Measurements from ENCODE around the gene NAV2. TPM values are rescaled to one million over a fixed set of nuclear protein-coding genes. Genes with fewer than 3 reads are reported as not detected.

The NAV2 gene
- total RNA-seq, 1 experiment from 2014 or later, result 2.1 TPM

- Histone ChIP-seq H2AFZ (ENCODE audit: low read depth, low read length, poor library complexity, severe bottlenecking) (no peak overlapping the region), H3K27me3 (ENCODE audit: insufficient read depth, low read length) (no peaks in the 10 kb centered on the region), H3K27ac (ENCODE audit: low read depth, low read length) (no peak overlapping the region), H3K9me2 (ENCODE audit: insufficient read depth) (no peaks in the 10 kb centered on the region), H3K4me1 (ENCODE audit: control insufficient read depth in 1 of 2, insufficient read depth in 2 of 2, low read length in 2 of 2) (peaks cover 8 to 37% of the 10 kb centered on the region in 2 experiments), H3K4me3 (replicated peaks in 1 of 2; ENCODE audit: low read depth in 1 of 2, low read length in 2 of 2) (peak overlapping the region; percentile 48 to 61), H3K79me2 (ENCODE audit: insufficient read depth, low read length) (no peaks in the 10 kb centered on the region), H4K20me1 (ENCODE audit: insufficient read depth) (no peaks in the 10 kb centered on the region), H3K9me3 (ENCODE audit: control insufficient read depth in 1 of 2, insufficient read depth in 1 of 2, low read depth in 1 of 2, low read length in 2 of 2) (no peaks in the 10 kb centered on the region), H3K4me2 (ENCODE audit: low read length) (peak overlapping the region; percentile 89), H3K36me3 (ENCODE audit: control insufficient read depth in 1 of 2, insufficient read depth in 2 of 2, low read length in 2 of 2) (no peaks in the 10 kb centered on the region), H3K9ac (ENCODE audit: low read length) (peak overlapping the region; percentile 56)
- ChIA-PET POLR2A (no interaction called here), RAD21 (ENCODE audit: low non-redundant PET in 1 of 2, low total read pairs in 2 of 2, uncharacterized antibody in 2 of 2, unreplicated experiment in 2 of 2) (no interaction called here), CTCF (no interaction called here)
- DNase-seq (ENCODE audit: low read depth, low spot score), result no peak
- intact Hi-C loops (cut with micrococcal nuclease), result no loop called here
- BruUV-seq (replicated peaks), result no TSS peak
- no peak for ATAC-seq
- no peak for TF ChIP-seq SRF (IDR thresholded peaks at IDR 0.05; ENCODE audit: low read depth)
- TF ChIP-seq, protein P1, sequence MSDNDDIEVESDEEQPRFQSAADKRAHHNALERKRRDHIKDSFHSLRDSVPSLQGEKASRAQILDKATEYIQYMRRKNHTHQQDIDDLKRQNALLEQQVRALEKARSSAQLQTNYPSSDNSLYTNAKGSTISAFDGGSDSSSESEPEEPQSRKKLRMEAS (IDR thresholded peaks at IDR 0.05), result no peak
- no peak for TF ChIP-seq YY1 (IDR thresholded peaks at IDR 0.05; ENCODE audit: extremely low read depth, insufficient replicate concordance, low read depth, low read length)
- no peak for TF ChIP-seq REST (IDR thresholded peaks at IDR 0.05; ENCODE audit: low read depth)
- TF ChIP-seq POLR2AphosphoS5 (IDR thresholded peaks at IDR 0.05; ENCODE audit: low read depth, low read length), result no peak
- TF ChIP-seq EZH2 (IDR thresholded peaks at IDR 0.05), result no peak
- no peak for TF ChIP-seq CEBPB (IDR thresholded peaks at IDR 0.05; ENCODE audit: low read depth)
- TF ChIP-seq EGR1 (IDR thresholded peaks at IDR 0.05; ENCODE audit: low read depth), result no peak
- TF ChIP-seq ATF3 (IDR thresholded peaks at IDR 0.05), result no peak
- no peak for TF ChIP-seq SP1 (IDR thresholded peaks at IDR 0.05; ENCODE audit: low read depth)
- TF ChIP-seq EZH2phosphoT487 (IDR thresholded peaks at IDR 0.05; ENCODE audit: borderline replicate concordance), result no peak
- no peak for TF ChIP-seq JUND (IDR thresholded peaks at IDR 0.05)
- TF ChIP-seq CBX3 (IDR thresholded peaks at IDR 0.05; ENCODE audit: low read depth), result no peak
- no peak for TF ChIP-seq ELF1 (IDR thresholded peaks at IDR 0.05; ENCODE audit: borderline replicate concordance, low read depth)
- TF ChIP-seq TCF7L2 (IDR thresholded peaks at IDR 0.05; ENCODE audit: borderline replicate concordance, extremely low read depth, insufficient read depth, insufficient read length), result no peak
- TF ChIP-seq, protein P2, sequence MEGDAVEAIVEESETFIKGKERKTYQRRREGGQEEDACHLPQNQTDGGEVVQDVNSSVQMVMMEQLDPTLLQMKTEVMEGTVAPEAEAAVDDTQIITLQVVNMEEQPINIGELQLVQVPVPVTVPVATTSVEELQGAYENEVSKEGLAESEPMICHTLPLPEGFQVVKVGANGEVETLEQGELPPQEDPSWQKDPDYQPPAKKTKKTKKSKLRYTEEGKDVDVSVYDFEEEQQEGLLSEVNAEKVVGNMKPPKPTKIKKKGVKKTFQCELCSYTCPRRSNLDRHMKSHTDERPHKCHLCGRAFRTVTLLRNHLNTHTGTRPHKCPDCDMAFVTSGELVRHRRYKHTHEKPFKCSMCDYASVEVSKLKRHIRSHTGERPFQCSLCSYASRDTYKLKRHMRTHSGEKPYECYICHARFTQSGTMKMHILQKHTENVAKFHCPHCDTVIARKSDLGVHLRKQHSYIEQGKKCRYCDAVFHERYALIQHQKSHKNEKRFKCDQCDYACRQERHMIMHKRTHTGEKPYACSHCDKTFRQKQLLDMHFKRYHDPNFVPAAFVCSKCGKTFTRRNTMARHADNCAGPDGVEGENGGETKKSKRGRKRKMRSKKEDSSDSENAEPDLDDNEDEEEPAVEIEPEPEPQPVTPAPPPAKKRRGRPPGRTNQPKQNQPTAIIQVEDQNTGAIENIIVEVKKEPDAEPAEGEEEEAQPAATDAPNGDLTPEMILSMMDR (IDR thresholded peaks at IDR 0.05 in 2 of 3, conservative IDR thresholded peaks at IDR 0.05 in 1 of 3; ENCODE audit: borderline replicate concordance in 1 of 3, insufficient read depth in 1 of 3, low read depth in 2 of 3, low read length in 2 of 3), result no peak
- TF ChIP-seq POLR2A (IDR thresholded peaks at IDR 0.05; ENCODE audit: borderline replicate concordance, extremely low read depth, insufficient read depth, insufficient read length), result no peak
- no peak for TF ChIP-seq RAD21 (IDR thresholded peaks at IDR 0.05; ENCODE audit: low read depth)
- TF ChIP-seq SIN3A (IDR thresholded peaks at IDR 0.05; ENCODE audit: low read depth), result no peak
- TF ChIP-seq ZNF274 (IDR thresholded peaks at IDR 0.05; ENCODE audit: low read depth, low read length), result no peak
Observed at GRCh38 chr11:19713196-19714021, 772 bp downstream of the NAV2 start.

Data from HCT116 (cell line).